Medulla oblongata (tissue), 1 donor: ENCODE data around the gene EFCAB7.

Source experiments
- DNase-seq: peaks from one replicate; pipeline ENCODE4 v3.0.0-alpha.2; 2015; ENCODE audit errors: extremely low spot score

Gene EFCAB7

DNA sequence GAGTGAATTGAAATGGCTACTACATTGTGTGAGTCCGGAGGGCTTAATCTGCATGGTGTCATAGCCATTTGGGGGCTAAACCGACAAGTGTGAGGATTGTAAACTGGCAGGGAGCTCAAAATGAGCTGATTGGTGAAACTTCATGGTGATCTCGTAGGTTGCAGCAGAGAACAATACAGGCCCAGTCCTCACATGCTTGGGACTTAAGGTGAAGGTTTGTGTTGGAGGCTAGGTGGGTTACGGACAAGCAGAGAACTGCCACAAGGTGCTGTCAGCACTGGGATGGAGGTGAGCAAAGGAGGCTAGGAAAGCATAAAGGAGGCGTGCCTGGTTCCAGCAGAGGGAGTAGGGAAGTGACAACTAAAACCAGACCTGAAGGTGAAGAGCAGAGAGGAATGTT lies 79.3 kb downstream of the EFCAB7 start:
- no peak for DNase-seq

DNA sequence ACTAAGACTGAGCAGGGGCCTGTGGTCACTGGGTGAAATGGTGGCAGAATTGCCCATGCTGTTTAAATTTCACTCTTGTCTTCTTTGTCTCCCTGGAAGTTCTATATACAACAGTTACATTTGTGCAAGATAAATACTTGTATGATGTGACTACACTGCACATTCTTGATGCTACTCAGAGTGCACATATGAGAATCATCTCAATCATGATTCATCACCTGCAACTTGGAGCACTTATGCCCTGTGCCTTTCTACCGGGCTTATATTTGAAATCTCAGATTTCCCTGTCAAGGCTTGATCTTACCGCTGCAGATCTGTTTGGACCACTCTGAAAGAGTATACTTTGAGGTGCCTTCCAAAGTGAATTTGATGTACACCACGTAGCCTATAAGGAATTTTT lies 80.5 kb downstream of the EFCAB7 start:
- DNase-seq: no peak

DNA sequence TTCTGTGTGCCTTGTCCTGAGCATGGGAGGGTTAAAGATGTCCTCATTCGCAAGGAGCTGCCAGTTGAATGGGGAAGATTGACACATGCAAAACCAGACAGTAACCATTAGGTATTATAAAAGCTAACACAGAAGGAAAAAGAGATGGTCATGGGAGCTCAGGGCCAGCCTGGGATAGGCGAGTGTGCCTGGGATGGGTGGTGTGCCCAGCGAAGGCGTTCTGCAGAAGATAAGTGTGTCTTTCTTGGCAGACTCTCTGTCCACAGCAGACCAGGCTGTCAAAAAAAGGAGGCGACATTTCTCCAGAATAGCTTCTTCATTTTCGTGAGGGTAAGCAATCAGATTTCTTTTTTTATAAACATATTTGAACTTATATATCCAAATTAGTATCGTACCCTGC lies 84.0 kb downstream of the EFCAB7 start:
- no peak for DNase-seq

DNA sequence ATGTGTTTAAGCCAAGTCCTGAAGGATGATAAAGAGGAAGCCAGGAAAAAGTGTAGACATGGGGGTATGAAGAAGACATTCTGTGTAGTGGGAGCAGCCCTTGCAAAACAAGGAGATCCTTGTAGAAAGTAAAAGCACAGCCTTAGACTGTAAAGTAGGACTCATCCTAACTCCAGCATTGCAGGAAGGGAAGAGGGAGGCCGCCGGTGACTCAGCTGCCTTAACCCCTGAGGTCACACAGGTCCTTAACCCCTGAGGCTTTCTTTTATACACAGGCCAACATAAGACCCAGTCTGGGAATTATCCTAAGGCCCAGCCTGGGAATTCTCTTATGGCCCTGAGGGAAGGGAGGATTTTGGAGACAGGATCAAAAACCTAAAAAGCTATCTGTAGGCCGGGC lies 87.9 kb downstream of the EFCAB7 start:
- DNase-seq: no peak

DNA sequence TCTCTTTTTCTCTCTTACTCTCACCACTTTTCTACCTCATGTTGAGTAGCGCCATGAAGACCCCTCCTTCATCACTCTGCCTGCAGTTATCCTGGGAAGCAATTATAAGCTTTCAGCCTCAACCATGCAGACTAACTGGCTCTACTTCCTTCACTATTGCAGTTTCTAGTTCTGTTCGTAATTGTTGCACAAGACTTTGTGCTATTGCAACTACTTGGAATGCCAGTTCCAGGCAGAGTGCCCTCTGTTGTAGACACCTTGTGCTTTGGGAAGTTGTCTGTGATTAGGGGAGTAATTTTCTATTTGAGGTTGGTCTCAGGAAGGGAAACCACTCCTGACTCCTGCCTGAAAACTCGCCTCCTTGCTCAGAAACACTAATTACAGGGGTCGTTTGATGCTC lies 89.2 kb downstream of the EFCAB7 start:
- no peak for DNase-seq

DNA sequence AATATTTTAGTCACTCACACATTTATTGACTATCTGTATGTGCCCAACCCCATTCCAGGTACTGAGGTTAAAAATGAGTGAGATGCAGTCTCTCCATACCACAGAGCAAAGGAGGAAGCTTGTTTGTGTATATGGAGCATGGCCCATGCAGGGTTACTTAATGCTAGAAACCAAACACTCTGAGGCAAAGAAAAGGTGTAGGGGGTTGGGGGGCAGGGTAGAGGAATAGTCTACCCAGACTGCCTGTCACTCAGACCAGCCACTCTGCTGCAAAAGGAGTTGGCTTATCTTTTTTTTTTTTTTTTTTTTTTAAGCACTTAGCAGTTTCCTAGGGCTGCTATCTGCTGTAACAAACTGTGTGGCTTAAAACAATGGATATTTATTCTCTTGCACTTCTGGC lies 89.6 kb downstream of the EFCAB7 start:
- no peak for DNase-seq

DNA sequence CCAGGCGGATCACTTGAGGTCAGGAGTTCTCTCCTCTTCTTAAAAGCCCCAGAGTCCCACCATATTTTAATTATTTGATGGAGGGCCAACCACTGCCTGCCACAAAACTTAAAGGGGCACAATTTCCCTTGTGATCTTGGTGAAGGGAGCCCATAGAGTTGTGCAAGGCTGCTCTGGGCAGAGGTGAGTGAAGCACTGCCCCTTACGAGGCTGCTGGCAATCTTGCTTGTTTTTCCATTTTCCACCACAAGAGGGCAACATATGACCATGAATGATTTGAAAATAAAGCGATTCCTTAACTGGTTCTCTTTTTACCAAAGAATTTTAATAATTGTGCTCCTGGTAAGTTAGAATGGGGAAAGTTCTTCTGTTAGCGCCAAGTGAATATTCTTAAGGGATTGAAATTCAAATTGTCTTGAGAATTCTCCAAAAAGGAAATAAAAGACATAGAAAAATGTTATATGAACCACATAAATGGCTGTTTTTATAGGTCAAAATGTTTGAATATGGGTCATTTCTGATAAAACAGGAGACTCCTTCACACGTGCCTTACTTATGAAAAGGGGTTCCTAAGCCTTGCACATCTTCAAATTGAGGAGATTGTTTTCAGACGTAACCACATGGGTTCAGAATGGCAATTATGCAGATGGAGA lies 92.6 kb downstream of the EFCAB7 start:
- peak; percentile 92 for DNase-seq

DNA sequence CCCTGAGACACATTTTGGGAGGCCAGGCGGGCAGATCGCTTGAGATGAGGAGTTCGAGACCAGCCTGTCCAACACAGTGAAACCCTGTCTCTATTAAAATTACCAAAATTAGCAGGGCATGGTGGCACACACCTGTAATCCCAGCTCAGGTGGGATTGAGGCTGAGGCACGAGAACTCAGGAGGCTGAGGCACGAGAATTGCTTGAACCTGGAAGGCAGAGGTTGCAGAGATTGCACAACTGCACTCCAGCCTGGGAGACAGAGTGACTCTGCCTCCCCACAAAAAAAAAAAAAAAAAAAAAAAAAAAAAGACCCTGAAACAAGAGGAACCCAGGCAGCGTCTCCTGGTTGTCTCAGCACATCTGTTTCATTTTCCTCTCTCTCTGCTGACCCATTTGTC lies 94.1 kb downstream of the EFCAB7 start:
- DNase-seq: no peak

DNA sequence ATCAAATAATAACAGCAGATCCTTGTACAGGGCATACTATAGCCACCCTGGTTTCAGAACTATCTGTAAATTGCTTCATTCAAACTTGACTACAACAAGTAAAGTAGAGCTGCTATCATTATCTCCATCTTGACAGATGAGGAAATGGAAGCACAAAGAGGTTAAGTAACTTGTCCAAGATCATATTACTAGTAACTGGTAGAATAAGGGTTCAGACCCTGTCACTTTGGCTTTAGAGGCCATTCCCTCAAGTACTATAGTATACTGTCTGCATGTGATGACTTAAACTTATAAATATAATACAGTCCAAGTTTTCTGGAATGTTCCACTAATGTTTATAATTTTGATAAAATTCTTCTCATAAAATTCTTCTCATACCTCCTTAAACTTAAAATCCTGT lies 94.7 kb downstream of the EFCAB7 start:
- no peak for DNase-seq

DNA sequence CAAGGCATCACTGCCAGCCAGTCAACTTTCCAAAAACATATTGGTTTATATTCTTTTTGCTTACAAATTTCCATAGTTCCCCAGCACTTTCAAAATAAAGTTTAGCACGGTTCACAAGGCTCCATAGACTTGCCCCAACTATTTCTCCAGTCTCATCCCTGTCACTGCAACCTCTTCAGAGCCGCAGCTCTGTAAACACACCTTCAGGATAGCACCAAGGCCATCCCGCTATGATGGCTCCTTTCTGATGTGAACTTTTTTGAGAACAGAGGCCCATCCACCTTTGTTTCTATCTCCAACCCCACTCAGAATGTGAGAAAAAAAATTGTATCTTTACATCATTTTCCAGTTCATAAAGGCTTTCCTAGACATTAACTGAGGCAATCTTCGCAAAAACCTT lies 96.2 kb downstream of the EFCAB7 start:
- DNase-seq: no peak

DNA sequence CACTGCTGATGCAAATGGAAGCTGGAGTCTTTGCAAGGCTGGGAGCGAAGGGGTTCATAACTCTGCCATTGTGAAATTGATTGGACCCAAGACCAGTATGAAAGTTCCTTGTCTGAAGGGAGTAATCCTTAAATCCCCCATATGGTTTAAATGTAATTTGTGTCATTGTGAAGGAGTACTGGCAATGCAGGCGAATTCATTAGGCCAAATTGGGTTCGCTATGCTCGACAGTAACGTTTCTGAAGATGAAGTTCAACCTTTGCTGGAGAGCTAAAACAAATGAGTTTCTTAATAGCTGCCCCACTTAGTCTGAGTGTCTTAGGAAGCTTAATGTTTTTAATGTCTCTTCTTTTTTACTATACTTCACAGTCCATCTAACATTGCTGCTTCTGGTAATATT lies 97.3 kb downstream of the EFCAB7 start:
- no peak for DNase-seq

DNA sequence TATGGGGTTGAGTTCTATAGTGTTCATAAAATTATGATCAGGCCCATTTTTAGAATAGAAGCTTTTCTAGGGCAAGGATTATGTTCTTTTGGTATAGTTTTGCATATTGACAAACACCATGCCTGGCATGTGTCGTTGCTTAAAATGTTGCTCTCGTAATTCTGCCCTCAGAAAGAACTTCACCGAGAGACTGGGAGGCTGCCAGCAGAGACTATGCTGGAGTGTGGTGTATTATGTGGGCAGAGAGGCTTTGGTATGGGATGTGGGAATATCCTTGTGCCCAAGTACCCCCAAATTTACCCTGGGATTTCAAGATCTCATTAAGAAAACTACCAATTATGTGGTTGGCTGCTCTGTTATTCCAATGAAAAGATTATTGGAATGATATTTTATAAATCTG lies 97.8 kb downstream of the EFCAB7 start:
- peak; percentile 25 for DNase-seq

DNA sequence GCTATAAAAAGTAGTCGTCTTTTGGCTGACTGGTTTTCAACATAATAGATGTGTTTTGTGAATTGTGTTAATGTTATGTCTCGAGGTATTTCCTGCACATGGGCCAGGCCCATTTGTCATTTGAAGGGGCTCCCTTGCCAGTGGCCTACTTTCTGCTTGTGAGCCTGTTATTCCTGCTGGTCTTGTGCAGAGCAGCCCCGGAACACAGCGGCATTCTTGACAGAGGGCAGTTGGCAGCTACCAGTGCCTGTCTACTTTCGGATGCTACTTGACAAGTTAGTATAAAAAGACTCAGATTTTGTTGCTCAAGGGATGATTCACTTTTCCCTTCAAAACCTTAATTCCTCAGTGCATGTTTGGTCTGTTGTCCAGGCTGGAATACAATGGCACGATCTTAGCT lies 98.4 kb downstream of the EFCAB7 start:
- DNase-seq: peak; percentile 35
